ENCODE data around the gene CRY2. TPM values are rescaled to one million over a fixed set of nuclear protein-coding genes. Genes with fewer than 3 reads are reported as not detected.
"Not testable (repeated sequence)": the region's sequence is repeated elsewhere in the genome, so short reads cannot be mapped to it uniquely, and the experiment has no call there.

The CRY2 gene
- total RNA-seq = 10 to 100 TPM; 14.3 to 14.7 TPM

DNA sequence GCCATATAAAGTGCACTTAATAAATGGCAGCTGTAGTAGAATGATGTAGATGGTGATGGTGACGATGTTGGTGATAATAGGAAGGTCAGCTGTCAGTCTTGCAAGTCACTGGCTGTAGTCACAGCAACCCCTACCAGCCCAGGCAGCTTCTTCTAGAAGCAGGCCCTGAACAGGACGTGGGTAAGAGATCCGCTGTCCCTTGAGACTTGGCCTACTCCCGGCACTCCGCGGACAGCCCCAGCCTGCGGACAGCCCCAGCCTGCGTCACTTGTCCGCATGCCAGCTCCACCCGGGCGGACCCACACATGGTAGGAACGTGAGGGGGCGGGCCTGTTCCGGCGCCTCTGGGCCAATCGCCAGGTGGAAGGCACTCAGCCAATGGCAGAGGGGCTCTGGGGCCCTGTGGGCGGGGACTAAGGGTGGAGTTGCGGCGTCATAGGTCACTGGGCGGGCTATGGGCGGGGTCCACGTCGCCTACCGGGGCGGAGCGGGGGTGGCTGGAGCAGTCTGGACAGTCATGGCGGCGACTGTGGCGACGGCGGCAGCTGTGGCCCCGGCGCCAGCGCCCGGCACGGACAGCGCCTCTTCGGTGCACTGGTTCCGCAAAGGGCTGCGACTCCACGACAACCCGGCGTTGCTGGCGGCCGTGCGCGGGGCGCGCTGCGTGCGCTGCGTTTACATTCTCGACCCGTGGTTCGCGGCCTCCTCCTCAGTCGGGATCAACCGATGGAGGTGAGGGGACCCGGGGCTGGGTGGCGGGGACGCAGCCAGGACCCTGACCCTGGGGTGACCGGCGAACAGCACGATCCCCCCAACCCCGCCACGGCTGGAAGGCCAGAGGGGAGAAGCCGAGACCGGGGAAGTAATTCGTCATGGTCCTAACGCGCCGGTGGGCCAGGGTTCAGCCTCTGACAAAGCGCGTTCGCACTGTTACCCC lies at the start of gene CRY2:
TSS of gene CRY2 (plus strand) at position 502 of the 937 bp plus-strand sequence. CDS start at position 518, 16 bp downstream.
- POLR2A ChIA-PET = interaction anchor here (0.6 to 0.8 kb wide), 3 partner anchors 52 to 249 kb away, joined by 3 read pairs; partner anchors contain the start of gene PEX16
- CTCF ChIA-PET = interaction anchor here (0.6 to 1.3 kb wide), 4 partner anchors 12 to 160 kb away, joined by 3 to 4 read pairs (median 4); no protein-coding TSS in a partner anchor

- CTCF ChIA-PET = no interaction called here
- POLR2A ChIA-PET = no interaction called here
These were observed 48.4 kb upstream of the CRY2 start for GRCh38 chr11:45798793-45799441.

- CTCF ChIA-PET = no interaction called here
These were observed 47.7 kb upstream of the CRY2 start for GRCh38 chr11:45799562-45799961.

DNA sequence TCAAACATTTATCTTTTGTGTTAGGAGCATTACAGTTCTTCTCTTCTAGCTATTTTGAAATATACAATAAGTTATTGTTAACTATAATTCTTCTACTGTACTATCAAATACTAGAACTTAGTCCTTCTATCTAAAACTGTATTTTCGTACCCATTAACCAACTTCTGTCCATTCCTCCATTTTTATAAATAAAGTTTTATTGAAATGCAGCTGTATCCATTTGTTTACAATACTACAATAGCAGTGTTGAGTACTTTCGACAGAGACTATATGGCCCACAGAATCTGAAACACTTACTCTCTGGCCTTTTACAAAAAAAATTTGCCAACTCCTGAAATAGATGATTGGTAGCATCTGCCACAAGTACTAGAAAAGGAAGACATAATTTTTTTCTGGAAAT lies 47.0 kb upstream of the CRY2 start:
- POLR2A ChIA-PET = no interaction called here
- CTCF ChIA-PET = no interaction called here

More at GRCh38 chr11:45799562-45799961, 47.7 kb upstream of the CRY2 start:
- POLR2A ChIA-PET = no interaction called here

DNA sequence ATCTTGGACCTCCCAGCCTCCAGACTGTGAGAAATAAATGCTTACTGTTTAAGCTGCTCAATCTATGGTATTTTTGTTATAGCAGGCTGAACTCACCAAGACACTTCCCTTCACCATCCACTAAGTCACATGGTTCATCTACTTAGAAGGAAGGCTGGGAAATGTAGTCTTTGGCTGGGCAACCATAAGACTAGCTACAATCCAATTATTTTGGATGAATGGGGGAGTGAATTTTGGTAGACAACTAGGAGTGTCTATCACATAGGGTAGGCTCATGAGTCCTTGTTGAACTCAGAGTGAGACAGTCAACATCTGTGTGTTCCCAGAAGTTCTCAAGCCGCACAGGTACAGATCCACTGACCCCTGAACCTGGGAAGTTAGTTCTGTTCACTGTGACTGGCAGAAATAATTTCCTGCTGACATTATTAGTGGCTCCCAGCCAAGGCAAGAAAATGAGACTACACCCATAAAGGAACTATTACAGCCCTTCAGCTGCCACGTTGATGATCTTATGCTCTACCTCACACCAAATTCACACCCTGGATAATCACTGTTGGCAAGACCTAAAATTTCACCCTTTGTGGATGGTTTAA lies 45.5 kb upstream of the CRY2 start:
- POLR2A ChIA-PET = no interaction called here

DNA sequence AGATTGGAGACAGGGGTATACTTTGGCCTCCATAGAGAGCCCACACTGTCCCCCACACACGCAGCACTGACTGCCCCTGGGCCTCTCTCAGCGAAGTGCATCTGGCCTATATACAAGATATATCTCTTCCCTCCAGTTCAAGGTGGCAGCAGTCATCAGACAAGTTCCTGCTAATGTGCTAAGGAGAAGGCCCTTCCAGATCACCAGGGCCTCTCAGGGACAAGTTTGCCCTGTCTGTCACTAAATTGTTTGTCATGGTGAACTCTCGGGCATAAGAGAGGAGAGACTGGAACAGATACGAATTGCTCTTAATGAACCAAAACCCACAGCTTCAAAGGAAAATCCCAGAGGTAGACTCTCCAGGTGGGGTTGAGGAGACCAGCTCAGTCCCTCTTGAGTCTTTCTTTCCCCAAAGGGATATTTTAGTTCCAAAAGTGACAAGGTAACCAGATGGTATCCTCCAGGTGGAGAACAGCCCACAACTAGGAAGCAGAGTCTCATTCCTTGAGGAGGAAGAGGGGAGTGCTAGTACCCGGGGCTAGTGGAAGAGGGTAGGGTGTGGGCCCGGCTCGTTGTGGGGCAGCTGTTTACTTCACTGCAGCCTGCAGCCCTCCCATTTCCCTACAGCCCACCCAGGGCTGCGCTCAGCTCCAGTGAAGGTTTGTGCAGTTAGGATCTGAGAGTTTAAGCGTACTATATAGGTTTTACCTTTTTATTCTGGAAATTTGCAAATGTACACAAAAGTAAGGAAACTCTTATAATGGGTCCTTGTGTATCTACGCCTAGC lies 44.6 kb upstream of the CRY2 start:
- CTCF ChIA-PET = no interaction called here
- POLR2A ChIA-PET = no interaction called here

More for the DNA sequence above, 45.5 kb upstream of the CRY2 start:
- CTCF ChIA-PET = no interaction called here

- POLR2A ChIA-PET = interaction anchor here (1.5 kb wide), 1 partner anchor 114 kb away, joined by 5 read pairs; the partner anchor contains the start of gene PEX16
- CTCF ChIA-PET = interaction anchor here (2.0 kb wide), 1 partner anchor 33 kb away, joined by 9 read pairs; no protein-coding TSS in a partner anchor
These were observed 43.1 kb upstream of the CRY2 start for GRCh38 chr11:45803971-45804760.

GRCh38 chr11:45804761-45805304 lies 42.4 kb upstream of the CRY2 start, which contains the start of gene SLC35C1:
Gene SLC35C1 (plus strand): TSS chr11:45805149. CDS start chr11:45805802, 653 bp downstream.
- POLR2A ChIA-PET = interaction anchor here (1.5 kb wide), 1 partner anchor 113 kb away, joined by 5 read pairs; the partner anchor contains the start of gene PEX16
- CTCF ChIA-PET = interaction anchor here (0.6 to 2.0 kb wide), 2 partner anchors 33 to 38 kb away, joined by 3 to 9 read pairs; no protein-coding TSS in a partner anchor

DNA sequence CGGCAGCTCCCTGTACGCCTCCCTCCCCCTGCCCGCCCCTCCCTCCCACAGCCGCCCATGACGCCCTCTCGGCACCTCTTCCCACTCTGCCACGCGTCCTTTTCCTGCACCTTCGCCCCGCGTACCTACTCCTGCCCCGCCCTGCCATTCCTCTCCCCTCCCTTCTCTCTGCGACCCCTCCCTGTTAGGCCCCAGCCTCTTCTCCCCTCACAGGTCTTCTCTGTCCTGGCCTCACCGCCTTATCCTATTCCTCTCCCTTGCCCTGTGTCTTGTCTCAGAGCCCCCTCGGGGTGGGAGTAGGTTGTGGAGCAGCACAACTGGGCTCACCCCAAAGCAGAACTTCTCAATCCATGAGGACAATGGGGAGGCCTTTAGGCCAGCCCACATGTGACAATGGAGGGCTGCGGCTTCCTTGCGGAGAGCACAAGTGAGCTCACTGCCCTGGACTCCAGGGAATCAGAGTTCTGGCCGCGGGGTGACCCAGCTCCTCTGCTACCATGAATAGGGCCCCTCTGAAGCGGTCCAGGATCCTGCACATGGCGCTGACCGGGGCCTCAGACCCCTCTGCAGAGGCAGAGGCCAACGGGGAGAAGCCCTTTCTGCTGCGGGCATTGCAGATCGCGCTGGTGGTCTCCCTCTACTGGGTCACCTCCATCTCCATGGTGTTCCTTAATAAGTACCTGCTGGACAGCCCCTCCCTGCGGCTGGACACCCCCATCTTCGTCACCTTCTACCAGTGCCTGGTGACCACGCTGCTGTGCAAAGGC lies 41.8 kb upstream of the CRY2 start:
- CTCF ChIA-PET = interaction anchor here (0.6 to 2.0 kb wide), 2 partner anchors 34 to 37 kb away, joined by 3 to 9 read pairs; no protein-coding TSS in a partner anchor
- POLR2A ChIA-PET = interaction anchor here (1.5 kb wide), 1 partner anchor 112 kb away, joined by 5 read pairs; the partner anchor contains the start of gene PEX16

- CTCF ChIA-PET = interaction anchor here (1.2 to 2.0 kb wide), 3 partner anchors 35 to 466 kb away, joined by 3 to 9 read pairs (median 6); no protein-coding TSS in a partner anchor
- POLR2A ChIA-PET = interaction anchor here (0.6 kb wide), 2 partner anchors 8 to 611 kb away, joined by 3 to 5 read pairs; no protein-coding TSS in a partner anchor
These were observed 41.0 kb upstream of the CRY2 start for GRCh38 chr11:45806072-45806933.

DNA sequence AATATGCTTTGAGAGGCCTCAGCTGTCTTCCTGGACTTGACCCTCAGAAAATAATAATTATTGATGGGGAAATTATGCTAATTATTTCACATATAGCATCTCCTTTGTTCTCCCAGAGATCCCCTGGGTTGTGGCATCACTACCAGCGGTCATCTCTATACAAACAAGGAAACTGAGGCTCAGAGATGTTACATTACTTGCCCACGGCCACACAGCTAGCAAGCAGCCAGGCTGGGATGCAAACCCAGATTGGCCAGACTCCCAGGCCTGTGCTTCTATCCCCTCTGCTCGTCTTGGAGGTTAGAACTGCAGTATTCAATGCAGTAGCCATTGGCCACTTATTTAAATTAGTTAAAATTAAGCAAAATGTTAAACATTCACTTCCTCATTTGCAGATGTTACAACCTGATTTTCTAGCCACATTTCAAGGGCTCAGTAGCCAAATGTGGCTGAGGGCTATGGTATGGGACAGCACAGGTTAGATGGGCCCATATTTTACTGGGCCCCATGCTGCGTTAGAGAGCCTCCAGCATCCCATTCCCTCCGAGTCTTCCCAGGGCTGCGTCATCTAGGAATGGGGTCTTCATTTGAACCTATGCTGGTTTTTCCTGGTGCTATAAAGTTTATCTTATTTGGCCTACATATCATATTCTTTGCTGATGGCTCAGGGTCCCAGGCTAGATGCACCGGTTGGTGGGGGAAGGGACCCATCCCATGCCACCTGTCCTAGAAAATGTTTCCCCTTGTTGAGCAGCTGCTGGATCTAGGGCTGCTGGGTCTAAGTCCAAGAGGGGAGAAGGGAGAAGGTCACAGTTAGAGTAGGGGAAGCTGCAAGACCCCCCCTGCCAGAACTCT lies 40.1 kb upstream of the CRY2 start:
- ChIA-PET POLR2A (interaction anchor here (0.6 kb wide), 1 partner anchor 8 kb away, joined by 5 read pairs; no protein-coding TSS in a partner anchor), CTCF (interaction anchor here (1.2 to 1.5 kb wide), 2 partner anchors 36 to 467 kb away, joined by 3 to 6 read pairs; no protein-coding TSS in a partner anchor)

GRCh38 chr11:45807792-45808238 lies 39.5 kb upstream of the CRY2 start:
- POLR2A ChIA-PET = no interaction called here
- CTCF ChIA-PET = no interaction called here

DNA sequence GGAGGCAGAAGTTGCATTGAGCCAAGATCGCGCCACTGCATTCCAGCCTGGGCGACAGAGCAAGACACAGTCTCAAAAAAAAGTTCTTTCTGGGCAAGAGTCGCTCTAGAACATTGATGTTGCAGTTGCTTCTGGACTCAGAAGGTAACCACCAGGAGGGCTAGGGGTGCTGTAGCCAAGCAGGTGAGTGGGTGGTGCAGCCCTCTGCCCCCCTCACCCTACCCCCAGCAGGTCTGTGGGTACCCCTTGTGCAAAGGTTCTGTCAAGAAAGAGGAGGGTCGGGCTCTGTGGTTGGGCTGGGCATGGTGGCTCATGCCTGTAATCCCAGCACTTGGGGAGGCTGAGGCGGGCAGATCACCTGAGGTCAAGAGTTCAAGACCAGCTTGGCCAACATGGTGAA lies 38.8 kb upstream of the CRY2 start:
- CTCF ChIA-PET, POLR2A ChIA-PET: not testable (repeated sequence)

GRCh38 chr11:45809456-45810395 lies 37.5 kb upstream of the CRY2 start:
- ChIA-PET CTCF (no interaction called here), POLR2A (no interaction called here)
